Left ventricle myocardium inferior (tissue), 1 donor: ENCODE data around the gene GABARAP. TPM values are rescaled to one million over a fixed set of nuclear protein-coding genes. Genes with fewer than 3 reads are reported as not detected.

Source experiments
- DNase-seq: peaks from one replicate; pipeline ENCODE4 v3.0.0-alpha.2; 2020
- H3K27ac ChIP-seq: fragments of 200-600 bp; replicated peaks from 2 replicates; pipeline ENCODE4 v1.8.0; 2021
- H3K27me3 ChIP-seq: fragments of 200-600 bp; 2 replicates; pipeline ENCODE4 v1.8.0; 2021; ENCODE audit warnings: low read depth
- H3K36me3 ChIP-seq: fragments of 200-600 bp; 2 replicates; pipeline ENCODE4 v1.8.0; 2021
- H3K4me1 ChIP-seq: fragments of 200-600 bp; 2 replicates; pipeline ENCODE4 v1.8.0; 2021
- H3K4me3 ChIP-seq: fragments of 200-600 bp; 2 replicates; pipeline ENCODE4 v1.8.0; 2021; ENCODE audit warnings: mild to moderate bottlenecking, moderate library complexity
- H3K9me3 ChIP-seq: fragments of 200-600 bp; replicated peaks from 2 replicates; pipeline ENCODE4 v1.8.0; 2021
- CTCF ChIP-seq: fragments of 200-600 bp; IDR thresholded peaks from 2 replicates; pipeline ENCODE4 v1.8.0; 2021; ENCODE audit warnings: antibody characterized with exemption, mild to moderate bottlenecking, borderline replicate concordance
- intact Hi-C: fragments of 100-400 bp; cut with micrococcal nuclease; formaldehyde crosslinking; loops from one replicate; pipeline ENCODE4 v1.11.0; 2022
- total RNA-seq: library from RNA; stranded (reverse); fragmentation: NEBNext Ultra II Directional; extraction: Animal tissue kit (Norgen Biotek cat#: 25700); gene quantifications from one replicate; pipeline ENCODE4 v1.2.1, GENCODE V29; 2021
- donor health status: DM: no; HTN: yes; CAD: no; lungs with severe emphysema.

GABARAP gene
- total RNA-seq, 1 donor from 2014 or later = 394 TPM

DNA sequence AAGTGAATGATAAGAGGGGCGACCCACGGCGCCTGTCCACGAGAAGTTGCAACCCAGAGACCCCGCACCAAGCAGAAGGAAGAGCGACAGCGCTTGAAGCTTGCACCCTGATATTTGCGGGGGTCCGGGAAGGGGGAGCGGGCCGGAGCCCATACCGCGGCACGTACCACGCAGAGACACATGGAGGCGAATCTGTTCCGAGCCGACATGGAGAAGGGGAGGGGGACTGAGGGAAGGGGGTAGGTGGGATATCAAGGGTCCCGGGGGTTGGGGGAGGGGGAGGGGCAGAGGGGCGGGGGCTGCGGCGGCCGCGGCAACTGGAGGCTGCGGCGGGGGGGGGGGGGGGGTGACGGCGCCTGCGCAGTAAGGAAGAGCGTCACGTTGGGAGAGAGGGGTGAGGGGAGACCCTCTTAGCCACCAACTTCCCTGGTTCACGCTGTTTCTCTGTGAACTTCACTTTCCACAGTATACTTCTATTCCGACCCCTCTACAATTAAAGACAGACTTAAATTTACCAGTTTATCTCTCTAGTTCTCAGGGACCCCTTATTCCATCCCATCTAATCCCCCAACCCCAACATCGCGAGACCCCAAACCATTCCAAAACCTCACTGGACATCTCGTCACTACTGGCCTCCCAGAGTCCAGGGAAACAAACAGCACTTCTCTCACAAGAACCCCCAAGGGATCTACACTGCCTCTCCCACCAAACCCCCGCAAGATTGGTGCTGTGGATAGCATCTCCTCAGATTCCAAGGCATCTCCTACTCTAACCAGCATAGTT is 30.6 kb downstream of the GABARAP start:
- Histone ChIP-seq H3K27ac (no peak overlapping the region), H3K36me3 (no peaks in the 10 kb centered on the region), H3K27me3 (no peaks in the 10 kb centered on the region), H3K4me1 (peaks cover 43% of the 10 kb centered on the region), H3K9me3 (no peaks in the 10 kb centered on the region), H3K4me3 (peak overlapping the region; percentile 38)
- DNase-seq = peak; percentile 12
- intact Hi-C loops = no loop called here
- TF ChIP-seq CTCF = no peak

DNA sequence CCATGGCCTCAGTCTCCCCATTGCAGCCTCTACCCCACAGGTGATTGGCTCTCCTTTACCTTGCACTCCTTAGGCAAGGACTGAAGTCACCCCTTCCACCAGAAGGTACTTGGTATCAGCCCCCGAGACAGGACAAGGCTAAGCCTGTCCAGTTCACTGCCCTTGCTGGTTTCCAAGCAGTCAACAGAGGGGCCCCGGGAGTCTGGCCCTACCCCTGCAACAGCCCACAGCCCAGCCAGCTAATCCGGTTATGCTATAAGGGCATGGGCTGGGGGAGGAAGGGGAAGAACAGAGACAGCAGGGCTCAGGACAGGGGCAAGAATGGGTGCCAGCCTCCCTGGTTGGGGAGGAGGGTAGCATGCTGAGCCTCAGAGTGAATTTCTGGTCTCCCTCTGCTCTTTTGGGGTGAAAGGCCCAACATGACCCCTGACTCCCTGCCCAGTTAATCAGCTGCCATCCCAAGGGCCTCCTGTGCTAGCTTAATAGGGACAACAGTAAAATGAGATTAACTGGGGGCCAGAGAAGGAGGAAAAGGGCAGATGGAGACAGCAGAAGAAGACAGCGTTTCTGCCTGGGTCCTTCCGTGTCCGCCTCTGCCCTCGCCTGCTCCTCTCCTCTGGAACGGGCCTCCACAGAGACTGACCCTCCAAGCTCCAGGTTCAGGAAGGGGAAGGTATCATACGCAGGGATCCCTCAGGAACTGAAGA is 33.3 kb downstream of the GABARAP start:
- TF ChIP-seq CTCF = no peak
- intact Hi-C loops = no loop called here
- H3K27ac ChIP-seq = no peak overlapping the region
- no peaks in the 10 kb centered on the region for H3K9me3 ChIP-seq
- no peak overlapping the region for H3K4me3 ChIP-seq
- DNase-seq = peak; percentile 6
- H3K4me1 ChIP-seq = peaks cover 30% of the 10 kb centered on the region
- H3K27me3 ChIP-seq = no peaks in the 10 kb centered on the region
- no peaks in the 10 kb centered on the region for H3K36me3 ChIP-seq

DNA sequence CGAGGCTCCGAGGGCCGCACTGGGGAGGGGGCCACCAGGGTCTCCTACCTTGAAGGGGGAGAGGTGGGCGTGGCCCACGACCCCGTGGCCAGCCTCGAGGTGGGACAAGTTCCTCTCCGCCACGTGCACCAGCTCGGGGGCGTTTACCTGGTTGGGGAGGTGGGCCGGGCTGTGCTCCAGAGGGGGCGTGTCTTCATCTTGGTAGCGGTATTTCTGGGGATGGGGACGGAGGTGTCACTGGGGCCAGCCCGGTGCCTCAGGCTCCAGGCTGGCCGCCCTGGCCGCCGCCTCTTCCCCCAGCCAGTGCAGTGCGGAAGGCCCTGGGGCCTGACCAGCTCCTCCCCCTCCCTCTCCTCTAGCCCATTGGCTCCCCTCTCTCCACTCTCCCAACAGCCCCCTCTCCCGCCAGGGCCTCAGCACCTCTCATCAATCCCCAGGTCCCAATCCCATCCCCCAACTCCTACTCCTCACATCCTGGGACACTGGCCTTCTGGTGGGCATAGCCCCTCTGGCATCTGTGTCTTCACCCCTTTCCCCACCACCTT is 34.1 kb downstream of the GABARAP start:
- Histone ChIP-seq H3K4me3 (no peak overlapping the region), H3K27me3 (no peaks in the 10 kb centered on the region), H3K4me1 (peaks cover 26% of the 10 kb centered on the region), H3K27ac (no peak overlapping the region), H3K9me3 (no peaks in the 10 kb centered on the region), H3K36me3 (peaks cover 5% of the 10 kb centered on the region)
- intact Hi-C loops = no loop called here
- DNase-seq = peak; percentile 14
- no peak for TF ChIP-seq CTCF

DNA sequence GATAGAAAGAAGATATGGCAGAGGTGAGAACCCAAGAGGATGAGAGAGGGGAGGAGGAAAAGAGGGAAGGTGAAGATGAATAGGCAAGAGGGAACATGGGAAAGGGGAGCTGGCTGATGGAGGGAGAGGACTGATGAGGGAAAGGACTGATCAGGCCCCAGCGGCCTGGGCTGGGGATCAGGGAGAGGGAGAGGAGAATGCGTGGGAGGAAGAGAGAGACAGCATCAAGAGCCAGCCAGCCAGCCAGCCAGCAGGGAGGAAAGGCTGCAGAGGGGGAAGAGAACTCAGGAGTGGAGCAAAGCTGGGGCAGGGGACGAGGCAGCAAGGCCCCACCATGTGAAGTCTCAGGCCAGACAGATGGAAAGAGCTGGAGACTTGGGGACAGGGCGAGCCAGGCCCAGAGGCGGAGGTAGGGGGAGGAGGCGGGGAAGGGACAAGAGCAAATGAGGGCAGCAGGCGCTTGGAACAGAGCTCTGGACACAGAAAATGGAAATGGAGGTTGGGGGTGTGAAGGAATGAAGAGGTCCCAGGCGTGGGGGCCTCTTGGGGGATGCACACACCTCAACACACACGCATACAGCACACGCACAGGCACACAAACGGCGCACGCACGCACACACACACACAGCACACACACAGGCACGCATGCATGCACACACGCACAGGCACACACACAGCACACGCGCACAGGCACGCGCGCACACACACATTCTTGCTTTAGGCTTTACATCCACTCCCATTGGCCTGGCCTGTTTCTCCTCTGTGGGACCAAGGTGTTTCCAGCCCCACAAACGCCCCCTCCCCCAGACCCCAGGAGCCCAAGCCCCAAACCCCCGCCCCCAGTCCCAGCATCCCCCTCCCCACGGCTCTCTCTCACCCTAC is 34.9 kb downstream of the GABARAP start:
- peak; percentile 15 for DNase-seq
- Histone ChIP-seq H3K27ac (peak overlapping the region; percentile 16), H3K27me3 (no peaks in the 10 kb centered on the region), H3K36me3 (peaks cover 12% of the 10 kb centered on the region), H3K4me3 (no peak overlapping the region), H3K9me3 (no peaks in the 10 kb centered on the region), H3K4me1 (peaks cover 26% of the 10 kb centered on the region)
- TF ChIP-seq CTCF = no peak
- intact Hi-C loops = no loop called here

DNA sequence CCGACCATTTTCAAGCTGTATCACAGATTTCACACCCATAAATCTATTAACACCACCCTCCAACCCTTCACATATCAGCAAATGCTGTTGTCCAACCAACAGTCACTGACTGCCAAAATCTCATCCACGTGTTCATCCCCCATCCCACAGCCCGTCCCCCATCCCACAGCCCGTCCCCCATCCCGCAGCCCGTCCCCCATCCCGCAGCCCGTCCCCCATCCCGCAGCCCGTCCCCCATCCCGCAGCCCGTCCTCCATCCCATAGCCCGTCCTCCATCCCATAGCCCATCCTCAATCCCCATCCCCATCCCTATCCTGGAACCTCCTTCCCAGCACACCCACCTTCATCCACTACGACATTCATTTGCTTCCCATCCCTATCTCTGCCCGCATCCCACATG is 36.7 kb downstream of the GABARAP start:
- intact Hi-C loops = no loop called here
- Histone ChIP-seq H3K27me3 (no peaks in the 10 kb centered on the region), H3K9me3 (no peaks in the 10 kb centered on the region), H3K4me3 (peak overlapping the region; percentile 70), H3K27ac (peak overlapping the region; percentile 72), H3K36me3 (peaks cover 25% of the 10 kb centered on the region), H3K4me1 (peaks cover 15% of the 10 kb centered on the region)
- no peak for DNase-seq
- no peak for TF ChIP-seq CTCF
